ENCODE data around the gene TXNRD2.
A peak's percentile ranks its signal among the peaks of the same experiment; 100 is the strongest.
"Not testable (repeated sequence)": the region's sequence is repeated elsewhere in the genome, so short reads cannot be mapped to it uniquely, and the experiment has no call there.

TXNRD2 gene

DNA sequence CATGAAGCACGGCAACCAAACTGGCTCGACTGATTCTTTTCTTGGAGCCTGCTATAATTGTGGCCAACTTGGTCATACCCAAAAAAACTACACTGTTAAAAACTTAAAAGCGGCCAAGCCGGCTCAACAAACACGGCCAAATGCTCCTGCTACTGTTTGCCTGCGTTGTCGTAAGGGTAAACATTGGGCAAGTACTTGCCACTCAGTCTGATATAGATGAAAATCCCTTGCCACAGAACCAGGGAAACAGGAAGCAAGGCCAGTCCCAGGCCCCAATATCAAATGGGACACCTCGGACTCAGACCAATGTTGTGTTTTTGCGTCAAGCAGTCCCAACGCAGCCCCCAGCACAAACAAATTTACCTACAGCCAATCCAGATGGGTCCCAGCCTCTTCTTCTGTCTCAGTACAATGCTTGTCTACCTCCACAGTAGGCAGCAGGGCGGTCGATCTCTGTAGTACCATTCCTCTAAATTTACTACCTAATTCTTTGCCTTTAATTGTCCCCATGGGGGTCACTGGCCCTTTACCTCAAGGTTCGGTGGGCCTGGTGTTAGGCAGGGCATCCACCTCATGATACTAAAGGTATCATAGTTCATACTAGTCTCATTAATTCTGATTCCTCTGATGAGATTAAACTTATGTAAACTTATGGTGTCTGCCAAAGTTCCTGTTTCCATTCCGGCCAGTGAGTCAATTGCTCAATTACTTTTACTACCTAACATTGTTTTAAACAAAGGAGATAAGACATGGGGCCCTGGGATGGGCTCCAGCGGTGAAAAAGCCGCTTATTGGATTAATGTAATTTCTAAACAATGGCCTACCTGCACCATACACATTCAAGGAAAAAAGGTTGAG is 3.8 kb downstream of the TXNRD2 start:
- H3K27me3 ChIP-seq: no peaks in the 10 kb centered on the region
- H3K9me3 ChIP-seq: no peaks in the 10 kb centered on the region
- no peak overlapping the region for H3K4me3 ChIP-seq (ENCODE audit: low read depth in 1 of 2, low read length in 1 of 2)
- TF ChIP-seq, protein P1, sequence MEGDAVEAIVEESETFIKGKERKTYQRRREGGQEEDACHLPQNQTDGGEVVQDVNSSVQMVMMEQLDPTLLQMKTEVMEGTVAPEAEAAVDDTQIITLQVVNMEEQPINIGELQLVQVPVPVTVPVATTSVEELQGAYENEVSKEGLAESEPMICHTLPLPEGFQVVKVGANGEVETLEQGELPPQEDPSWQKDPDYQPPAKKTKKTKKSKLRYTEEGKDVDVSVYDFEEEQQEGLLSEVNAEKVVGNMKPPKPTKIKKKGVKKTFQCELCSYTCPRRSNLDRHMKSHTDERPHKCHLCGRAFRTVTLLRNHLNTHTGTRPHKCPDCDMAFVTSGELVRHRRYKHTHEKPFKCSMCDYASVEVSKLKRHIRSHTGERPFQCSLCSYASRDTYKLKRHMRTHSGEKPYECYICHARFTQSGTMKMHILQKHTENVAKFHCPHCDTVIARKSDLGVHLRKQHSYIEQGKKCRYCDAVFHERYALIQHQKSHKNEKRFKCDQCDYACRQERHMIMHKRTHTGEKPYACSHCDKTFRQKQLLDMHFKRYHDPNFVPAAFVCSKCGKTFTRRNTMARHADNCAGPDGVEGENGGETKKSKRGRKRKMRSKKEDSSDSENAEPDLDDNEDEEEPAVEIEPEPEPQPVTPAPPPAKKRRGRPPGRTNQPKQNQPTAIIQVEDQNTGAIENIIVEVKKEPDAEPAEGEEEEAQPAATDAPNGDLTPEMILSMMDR (IDR thresholded peaks at IDR 0.05): no peak
- H3K36me3 ChIP-seq: no peaks in the 10 kb centered on the region
- H3K27ac ChIP-seq: peak overlapping the region; percentile 43
- H3K4me1 ChIP-seq (ENCODE audit: control insufficient read depth in 1 of 2, insufficient read depth in 1 of 2, low read depth in 1 of 2, low read length in 1 of 2): peaks cover 24 to 33% of the 10 kb centered on the region in 2 experiments

DNA sequence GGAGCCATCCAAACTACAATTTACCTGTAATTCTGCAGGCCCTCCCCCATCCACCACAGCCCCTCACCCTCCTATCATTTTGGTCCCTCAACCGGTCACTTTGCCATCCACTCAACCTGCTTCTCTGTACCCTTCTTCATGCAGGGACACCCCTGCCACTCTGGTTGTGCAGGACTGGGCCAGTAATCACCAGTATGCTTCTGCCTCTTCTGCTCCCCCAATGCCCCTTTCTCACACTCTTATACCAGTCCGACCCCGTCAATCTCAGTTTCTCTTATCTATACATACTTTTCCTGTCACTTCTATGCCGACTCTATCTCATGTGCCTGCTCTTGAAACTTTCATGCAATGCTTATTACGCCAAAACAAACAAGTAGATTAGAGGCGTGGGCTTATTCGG is 5.1 kb downstream of the TXNRD2 start:
- Histone ChIP-seq H3K27me3 (no peaks in the 10 kb centered on the region), H3K4me1 (ENCODE audit: control insufficient read depth in 1 of 2, insufficient read depth in 1 of 2, low read depth in 1 of 2, low read length in 1 of 2) (peaks cover 20 to 29% of the 10 kb centered on the region in 2 experiments), H3K9me3 (no peaks in the 10 kb centered on the region), H3K4me3 (ENCODE audit: low read depth in 1 of 2, low read length in 1 of 2) (no peak overlapping the region), H3K27ac (no peak overlapping the region), H3K36me3 (no peaks in the 10 kb centered on the region)
- TF ChIP-seq, protein P1 (IDR thresholded peaks at IDR 0.05): no peak

DNA sequence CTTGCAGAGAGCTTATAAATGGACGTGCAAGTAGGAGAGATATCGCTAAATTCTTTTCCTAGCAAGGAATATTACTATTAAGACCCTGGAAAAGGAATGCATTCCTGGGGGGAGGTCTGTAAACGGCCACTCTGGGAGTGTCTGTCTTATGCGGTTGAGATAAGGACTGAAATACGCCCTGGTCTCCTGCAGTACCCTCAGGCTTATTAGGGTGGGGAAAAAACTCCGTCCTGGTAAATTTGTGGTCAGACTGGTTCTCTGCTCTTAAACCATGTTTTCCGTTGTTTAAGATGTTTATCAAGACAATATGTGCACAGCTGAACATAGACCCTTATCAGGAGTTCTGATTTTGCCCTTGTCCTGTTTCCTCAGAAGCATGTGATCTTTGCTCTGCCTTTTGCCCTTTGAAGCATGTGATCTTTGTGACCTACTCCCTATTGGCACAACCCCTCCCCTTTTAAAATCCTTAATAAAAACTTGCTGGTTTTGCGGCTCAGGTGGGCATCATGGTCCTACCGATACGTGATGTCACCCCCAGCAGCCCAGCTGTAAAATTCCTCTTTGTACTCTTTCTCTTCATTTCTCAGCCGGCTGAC is 6.4 kb downstream of the TXNRD2 start:
- not testable (repeated sequence) for H3K27me3 ChIP-seq; H3K27ac ChIP-seq; H3K9me3 ChIP-seq; H3K36me3 ChIP-seq; H3K4me3 ChIP-seq (ENCODE audit: low read depth in 1 of 2, low read length in 1 of 2)
- H3K4me1 ChIP-seq (ENCODE audit: control insufficient read depth in 1 of 2, insufficient read depth in 1 of 2, low read depth in 1 of 2, low read length in 1 of 2): peaks cover 12 to 20% of the 10 kb centered on the region in 2 experiments

DNA sequence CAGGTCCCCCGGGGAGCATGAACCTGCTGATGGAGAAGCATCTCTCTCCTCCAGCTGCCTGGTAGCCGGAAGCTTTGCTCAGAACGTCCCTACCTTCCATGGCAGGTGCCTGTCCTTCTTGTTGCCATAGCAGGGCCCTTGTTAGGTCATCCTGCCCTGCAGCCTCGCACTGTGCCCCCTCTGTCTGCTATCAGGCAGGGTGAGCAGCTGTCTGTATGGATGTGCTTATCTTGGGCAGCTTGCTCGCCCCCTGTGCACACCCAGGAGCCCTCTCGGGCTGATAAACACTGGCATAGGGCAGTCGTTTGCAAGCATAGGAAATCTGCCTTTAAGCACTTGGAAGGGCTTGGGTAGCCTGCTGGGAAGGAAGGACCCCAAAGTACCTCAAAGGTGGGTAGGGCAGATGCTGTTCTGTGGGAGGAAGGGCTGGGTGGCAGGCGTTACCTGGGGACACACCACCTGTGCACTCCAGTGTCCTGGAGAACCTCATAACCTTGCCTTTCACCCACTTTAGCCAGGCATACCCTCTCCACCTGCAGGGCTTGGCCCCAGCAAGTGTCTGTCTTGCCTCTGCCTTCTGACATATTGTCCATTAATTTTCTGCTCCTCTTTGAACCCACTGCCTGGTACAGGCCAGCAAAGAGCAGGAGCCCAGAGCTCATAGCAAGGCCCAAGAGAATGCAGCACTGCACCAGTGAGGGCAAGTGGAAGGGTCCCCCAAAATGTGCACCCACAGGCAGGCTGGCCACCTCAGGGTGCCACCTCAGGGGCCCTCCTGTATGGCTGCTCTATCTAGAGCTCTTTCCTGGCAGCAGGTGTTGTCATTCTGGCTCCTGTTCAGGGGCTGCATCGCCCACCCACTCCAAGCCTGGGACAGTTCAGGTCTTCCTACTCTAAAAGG is 8.0 kb downstream of the TXNRD2 start:
- Histone ChIP-seq H3K27ac (no peak overlapping the region), H3K27me3 (no peaks in the 10 kb centered on the region), H3K36me3 (peaks cover 13% of the 10 kb centered on the region), H3K4me3 (ENCODE audit: low read depth in 1 of 2, low read length in 1 of 2) (no peak overlapping the region), H3K4me1 (ENCODE audit: control insufficient read depth in 1 of 2, insufficient read depth in 1 of 2, low read depth in 1 of 2, low read length in 1 of 2) (peaks cover 12 to 16% of the 10 kb centered on the region in 2 experiments), H3K9me3 (no peaks in the 10 kb centered on the region)
- TF ChIP-seq, protein P1 (IDR thresholded peaks at IDR 0.05): no peak

DNA sequence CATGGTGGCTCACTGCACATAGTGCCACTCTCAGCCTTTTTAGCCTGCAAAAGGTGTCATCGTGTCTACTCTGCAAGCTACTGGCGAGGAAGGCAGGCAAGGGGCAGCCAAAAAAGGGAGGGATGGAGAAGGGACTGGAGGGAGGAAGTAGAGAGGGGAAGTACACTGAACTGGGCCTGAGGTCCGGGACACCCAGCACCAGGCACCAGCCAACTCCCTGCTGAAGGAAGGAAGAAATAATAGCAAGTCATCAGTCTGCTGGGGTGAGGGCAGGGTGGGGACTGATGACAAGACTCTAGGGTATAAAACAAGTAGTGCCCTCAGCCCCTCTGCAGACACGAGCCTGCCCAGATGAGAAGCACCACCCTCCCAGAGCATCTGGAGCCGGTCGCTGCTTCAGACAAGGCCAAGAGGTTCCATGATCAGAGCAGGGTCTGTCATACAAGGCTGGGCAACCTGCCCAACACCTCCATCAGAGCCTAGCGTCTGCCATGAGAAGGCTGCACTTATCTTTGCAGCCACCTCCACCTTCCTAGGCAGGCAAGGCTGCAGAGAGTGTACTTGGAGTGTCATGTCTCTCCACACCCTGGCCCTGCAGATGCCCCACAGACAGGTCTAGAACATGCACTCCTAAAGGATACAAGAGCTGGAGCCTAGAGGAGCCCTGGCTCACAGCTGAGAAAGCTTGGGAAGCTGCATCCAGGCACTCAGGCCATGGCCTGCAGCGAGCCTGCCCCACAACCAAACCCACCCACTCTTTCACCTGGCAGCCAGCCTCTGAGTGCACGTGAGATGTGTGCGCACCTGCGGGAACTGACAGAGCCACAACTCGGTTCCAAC is 9.0 kb downstream of the TXNRD2 start:
- H3K4me1 ChIP-seq (ENCODE audit: control insufficient read depth in 1 of 2, insufficient read depth in 1 of 2, low read depth in 1 of 2, low read length in 1 of 2): peaks cover 6% of the 10 kb centered on the region in 2 experiments
- H3K4me3 ChIP-seq (ENCODE audit: low read depth in 1 of 2, low read length in 1 of 2): no peak overlapping the region
- no peaks in the 10 kb centered on the region for H3K27me3 ChIP-seq
- peaks cover 13% of the 10 kb centered on the region for H3K36me3 ChIP-seq
- TF ChIP-seq, protein P1 (IDR thresholded peaks at IDR 0.05): no peak
- H3K27ac ChIP-seq: peak overlapping the region; percentile 7
- H3K9me3 ChIP-seq: no peaks in the 10 kb centered on the region
